Loucy (cell line): ENCODE measurements around the gene XCR1.

Experiments
- H2AFZ ChIP-seq: fragments of 200-600 bp; sonication (generic); 2 replicates; pipeline ENCODE4 v1.6.0; 2016; ENCODE audit warnings: antibody characterized with exemption, mild to moderate bottlenecking, low read length, moderate library complexity
- H3F3A ChIP-seq: fragments of 200-600 bp; 2 replicates; pipeline ENCODE4 v1.6.0; 2016; ENCODE audit warnings: antibody characterized with exemption, low read depth, mild to moderate bottlenecking
- H3K27me3 ChIP-seq: fragments of 200-600 bp; sonication (generic); 2 replicates; pipeline ENCODE4 v1.6.1; 2014; ENCODE audit warnings: low read length, mild to moderate bottlenecking; ENCODE audit not compliant: insufficient read depth, poor library complexity, severe bottlenecking
- H3K36me3 ChIP-seq: fragments of 200-600 bp; sonication (generic); 2 replicates; pipeline ENCODE4 v1.6.1; 2016; ENCODE audit warnings: low read length; ENCODE audit not compliant: insufficient read depth
- H3K4me1 ChIP-seq: fragments of 200-600 bp; sonication (generic); 2 replicates; pipeline ENCODE4 v1.5.1; 2014; ENCODE audit warnings: low read length, mild to moderate bottlenecking; ENCODE audit not compliant: insufficient read depth, poor library complexity, severe bottlenecking
- H3K4me2 ChIP-seq: fragments of 200-600 bp; sonication (generic); 2 replicates; pipeline ENCODE4 v1.6.0; 2014; ENCODE audit warnings: antibody characterized with exemption, low read length, low read depth, mild to moderate bottlenecking; ENCODE audit not compliant: poor library complexity, severe bottlenecking
- H3K4me3 ChIP-seq: fragments of 200-600 bp; sonication (generic); 2 replicates; pipeline ENCODE4 v1.5.1; 2014; ENCODE audit warnings: low read length, mild to moderate bottlenecking, mixed read lengths; ENCODE audit not compliant: poor library complexity, severe bottlenecking
- H3K79me2 ChIP-seq: fragments of 200-600 bp; sonication (generic); 2 replicates; pipeline ENCODE4 v1.6.1; 2014; ENCODE audit warnings: low read length; ENCODE audit not compliant: insufficient read depth
- H3K9ac ChIP-seq: fragments of 200-600 bp; sonication (generic); 2 replicates; pipeline ENCODE4 v1.6.0; 2014; ENCODE audit warnings: mild to moderate bottlenecking, low read depth, low read length, moderate library complexity; ENCODE audit not compliant: poor library complexity, severe bottlenecking
- H3K9me2 ChIP-seq: fragments of 200-600 bp; sonication (generic); replicated peaks from 2 replicates; pipeline ENCODE4 v1.6.1; 2016; ENCODE audit warnings: low read depth, low read length, mixed read lengths
- H3K9me3 ChIP-seq: fragments of 200-600 bp; sonication (generic); 2 replicates; pipeline ENCODE4 v1.6.1; 2014; ENCODE audit warnings: mild to moderate bottlenecking, antibody characterized with exemption, low read length, low read depth; ENCODE audit not compliant: insufficient read depth
- H4K20me1 ChIP-seq: fragments of 200-600 bp; sonication (generic); 2 replicates; pipeline ENCODE4 v1.6.0; 2014; ENCODE audit warnings: antibody characterized with exemption, low read length, mild to moderate bottlenecking; ENCODE audit not compliant: insufficient read depth, poor library complexity, severe bottlenecking
- EZH2phosphoT487 ChIP-seq: fragments of 200-600 bp; IDR thresholded peaks from 2 replicates; pipeline ENCODE4 v1.6.1; 2018; ENCODE audit warnings: antibody characterized with exemption, mild to moderate bottlenecking, moderate library complexity, borderline replicate concordance
- TF ChIP-seq, protein P1 (sequence below): fragments of 200-600 bp; sonication (generic); conservative IDR thresholded peaks from 2 replicates; pipeline ENCODE4 v1.5.1; 2014; ENCODE audit warnings: mild to moderate bottlenecking, antibody characterized with exemption, low read length

XCR1 gene

DNA sequence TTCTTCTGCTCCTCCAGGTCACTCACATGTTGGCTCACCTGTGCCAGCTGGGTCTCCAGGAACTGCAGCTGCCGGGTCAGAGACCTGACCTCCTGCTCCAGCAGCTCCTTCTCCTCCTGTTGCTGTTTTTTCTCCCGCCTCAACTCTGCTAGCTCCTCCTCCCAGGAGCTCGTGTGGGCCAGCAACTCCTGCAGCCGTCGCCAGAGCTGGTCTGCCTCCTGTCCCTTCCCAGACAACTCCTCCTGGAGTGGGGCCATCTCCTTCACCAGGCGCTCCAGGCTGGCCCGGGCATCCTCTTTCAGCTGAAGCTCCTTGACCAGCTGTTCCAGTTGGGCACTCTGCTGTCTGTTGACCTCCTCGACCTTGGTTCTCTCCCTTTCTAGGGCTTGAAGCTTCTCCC is 59.6 kb downstream of the XCR1 start:
- H3K36me3 ChIP-seq: peaks cover 53% of the 10 kb centered on the region; the same call in 1 of the 2 replicates

More for the DNA sequence above, 59.6 kb downstream of the XCR1 start:
- Histone ChIP-seq H3K4me3 (no peak overlapping the region), H3K9me2 (no peaks in the 10 kb centered on the region), H3K9me3 (no peaks in the 10 kb centered on the region), H3K79me2 (no peaks in the 10 kb centered on the region), H3K27me3 (no peaks in the 10 kb centered on the region), H2AFZ (no peak overlapping the region), H3K4me1 (peaks cover 22% of the 10 kb centered on the region), H3F3A (no peaks in the 10 kb centered on the region), H3K4me2 (no peak overlapping the region), H3K9ac (no peak overlapping the region), H4K20me1 (no peaks in the 10 kb centered on the region)
- TF ChIP-seq, protein P1, sequence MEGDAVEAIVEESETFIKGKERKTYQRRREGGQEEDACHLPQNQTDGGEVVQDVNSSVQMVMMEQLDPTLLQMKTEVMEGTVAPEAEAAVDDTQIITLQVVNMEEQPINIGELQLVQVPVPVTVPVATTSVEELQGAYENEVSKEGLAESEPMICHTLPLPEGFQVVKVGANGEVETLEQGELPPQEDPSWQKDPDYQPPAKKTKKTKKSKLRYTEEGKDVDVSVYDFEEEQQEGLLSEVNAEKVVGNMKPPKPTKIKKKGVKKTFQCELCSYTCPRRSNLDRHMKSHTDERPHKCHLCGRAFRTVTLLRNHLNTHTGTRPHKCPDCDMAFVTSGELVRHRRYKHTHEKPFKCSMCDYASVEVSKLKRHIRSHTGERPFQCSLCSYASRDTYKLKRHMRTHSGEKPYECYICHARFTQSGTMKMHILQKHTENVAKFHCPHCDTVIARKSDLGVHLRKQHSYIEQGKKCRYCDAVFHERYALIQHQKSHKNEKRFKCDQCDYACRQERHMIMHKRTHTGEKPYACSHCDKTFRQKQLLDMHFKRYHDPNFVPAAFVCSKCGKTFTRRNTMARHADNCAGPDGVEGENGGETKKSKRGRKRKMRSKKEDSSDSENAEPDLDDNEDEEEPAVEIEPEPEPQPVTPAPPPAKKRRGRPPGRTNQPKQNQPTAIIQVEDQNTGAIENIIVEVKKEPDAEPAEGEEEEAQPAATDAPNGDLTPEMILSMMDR: no peak
- no peak for TF ChIP-seq EZH2phosphoT487
